Prostate gland (tissue), 2 donors: ENCODE data around the gene SERINC5.

Experiments
- CTCF ChIP-seq, 4 experiments: fragments of 200-600 bp in 2 of 4; fragments of 450-650 bp in 2 of 4; sonication (generic) in 2 of 4; IDR thresholded peaks; 1 replicate in 3 of 4; 2 replicates in 1 of 4; pipeline ENCODE4 v1.5.1; 2016 to 2019; ENCODE audit warnings: antibody characterized with exemption in 4 of 4, mild to moderate bottlenecking in 2 of 4, moderate library complexity in 2 of 4
- POLR2A ChIP-seq: fragments of 450-650 bp; IDR thresholded peaks from one replicate; pipeline ENCODE4 v1.6.1; 2016; ENCODE audit warnings: antibody characterized with exemption, mild to moderate bottlenecking

- TF ChIP-seq CTCF (IDR thresholded peaks at IDR 0.05) = no peak
- TF ChIP-seq POLR2A = no peak
Observed at GRCh38 chr5:80289320-80289719, 33.5 kb upstream of the SERINC5 start.
